GM19395 (cell line): Measurements from ENCODE around the gene SCG2.
A peak's percentile ranks its signal among the peaks of the same experiment; 100 is the strongest.

Experiments
- ATAC-seq: cut with Tn5 transposase; IDR thresholded peaks from one replicate; pipeline ENCODE4 v1.9.1; 2021; ENCODE audit warnings: mild to moderate bottlenecking, moderate library complexity; ENCODE audit not compliant: unreplicated experiment

The SCG2 gene

GRCh38 chr2:223601932-223602666, at the start of gene SCG2:
TSS of gene SCG2 (minus strand) at chr2:223602361. CDS start at chr2:223599282, 3,079 bp downstream.
- ATAC-seq = peak; percentile 93

GRCh38 chr2:223649554-223650533, 47.7 kb upstream of the SCG2 start:
- no peak for ATAC-seq

- ATAC-seq = no peak
These were observed 46.6 kb upstream of the SCG2 start for GRCh38 chr2:223648755-223649154.

GRCh38 chr2:223647258-223647952, 45.2 kb upstream of the SCG2 start:
- peak; percentile 93 for ATAC-seq

GRCh38 chr2:223644136-223644535, 42.0 kb upstream of the SCG2 start:
- ATAC-seq = no peak

GRCh38 chr2:223643309-223643708, 41.1 kb upstream of the SCG2 start:
- no peak for ATAC-seq

- no peak for ATAC-seq
These were observed 40.3 kb upstream of the SCG2 start for GRCh38 chr2:223642506-223642905.

GRCh38 chr2:223641082-223641481, 38.9 kb upstream of the SCG2 start:
- no peak for ATAC-seq

GRCh38 chr2:223635080-223635479, 32.9 kb upstream of the SCG2 start:
- no peak for ATAC-seq

- ATAC-seq = no peak
These were observed 32.1 kb upstream of the SCG2 start for GRCh38 chr2:223634238-223634637.

GRCh38 chr2:223633656-223634055, 31.5 kb upstream of the SCG2 start:
- ATAC-seq = no peak

- ATAC-seq = no peak
These were observed 30.7 kb upstream of the SCG2 start for GRCh38 chr2:223632826-223633225.

GRCh38 chr2:223626716-223627115, 24.6 kb upstream of the SCG2 start:
- no peak for ATAC-seq

- ATAC-seq = no peak
These were observed 23.5 kb upstream of the SCG2 start for GRCh38 chr2:223625652-223626051.

GRCh38 chr2:223621901-223622300, 19.7 kb upstream of the SCG2 start:
- ATAC-seq = no peak

GRCh38 chr2:223619486-223620129, 17.4 kb upstream of the SCG2 start:
- ATAC-seq = no peak

- no peak for ATAC-seq
These were observed 16.2 kb upstream of the SCG2 start for GRCh38 chr2:223618172-223619035.

- ATAC-seq = no peak
These were observed 12.4 kb upstream of the SCG2 start for GRCh38 chr2:223614534-223614933.

GRCh38 chr2:223613017-223613950, 11.1 kb upstream of the SCG2 start:
- ATAC-seq = no peak
